Measurements from ENCODE around the gene PPP3R1. TPM values are rescaled to one million over a fixed set of nuclear protein-coding genes. Genes with fewer than 3 reads are reported as not detected.
A peak's percentile ranks its signal among the peaks of the same experiment; 100 is the strongest.

The PPP3R1 gene
- total RNA-seq, 1 experiment from 2014 or later = 55.9 TPM

DNA sequence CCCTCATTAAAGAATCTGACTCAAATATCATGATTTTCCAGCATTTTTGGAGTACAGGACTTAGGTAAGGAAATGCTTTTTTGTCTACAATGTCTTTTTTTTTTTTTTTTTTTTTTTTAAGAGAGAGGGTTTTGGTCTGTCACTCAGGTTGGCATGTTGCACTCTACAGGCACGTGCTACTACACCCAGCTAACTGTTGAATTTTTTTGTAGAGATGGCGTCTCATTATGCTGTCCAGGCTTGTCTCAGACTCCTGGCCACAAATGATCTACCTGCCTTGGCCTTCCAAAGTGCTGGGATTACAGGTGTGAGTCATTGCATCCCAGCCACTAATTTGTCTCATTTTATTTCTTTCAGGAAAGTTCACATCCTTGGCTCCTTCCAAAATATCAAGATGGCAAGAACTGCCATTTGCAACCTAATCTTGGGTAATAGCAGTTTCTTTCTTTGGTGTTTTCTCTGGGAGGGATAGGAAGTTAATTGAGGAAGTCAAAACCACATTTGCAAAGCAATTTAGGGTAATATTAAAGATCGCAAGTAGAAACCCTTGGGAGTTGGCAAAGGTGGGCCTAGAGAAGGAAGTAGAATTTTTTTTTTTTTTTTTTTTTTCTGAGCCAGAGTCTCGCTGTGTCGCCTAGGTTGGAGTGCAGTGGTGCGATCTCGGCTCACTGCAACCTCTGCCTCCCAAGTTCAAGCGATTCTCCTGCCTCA is 79.2 kb downstream of the PPP3R1 start:
- Histone ChIP-seq H3K9me2 (replicated peaks; ENCODE audit: insufficient read depth, low read length) (no peaks in the 10 kb centered on the region), H3K4me2 (ENCODE audit: low read depth, low read length, poor library complexity, severe bottlenecking) (peak overlapping the region; percentile 40), H3K9ac (ENCODE audit: low read length) (no peak overlapping the region), H2AFZ (ENCODE audit: low read length) (no peak overlapping the region), H3K27ac (ENCODE audit: low read length) (peak overlapping the region; percentile 83), H3K4me3 (ENCODE audit: low read length) (no peak overlapping the region), H3K27me3 (ENCODE audit: low read length) (no peaks in the 10 kb centered on the region), H3K9me3 (ENCODE audit: low read length) (no peaks in the 10 kb centered on the region), H4K20me1 (ENCODE audit: insufficient read depth, low read depth, low read length) (peaks cover 5% of the 10 kb centered on the region; the same call in 1 of the 2 replicates), H3K79me2 (ENCODE audit: low read length) (peaks cover 63% of the 10 kb centered on the region), H3K36me3 (ENCODE audit: insufficient read depth, low read length) (peaks cover 67% of the 10 kb centered on the region), H3K4me1 (ENCODE audit: low read length) (peaks cover 31% of the 10 kb centered on the region)
- DNase-seq = peak; percentile 85

DNA sequence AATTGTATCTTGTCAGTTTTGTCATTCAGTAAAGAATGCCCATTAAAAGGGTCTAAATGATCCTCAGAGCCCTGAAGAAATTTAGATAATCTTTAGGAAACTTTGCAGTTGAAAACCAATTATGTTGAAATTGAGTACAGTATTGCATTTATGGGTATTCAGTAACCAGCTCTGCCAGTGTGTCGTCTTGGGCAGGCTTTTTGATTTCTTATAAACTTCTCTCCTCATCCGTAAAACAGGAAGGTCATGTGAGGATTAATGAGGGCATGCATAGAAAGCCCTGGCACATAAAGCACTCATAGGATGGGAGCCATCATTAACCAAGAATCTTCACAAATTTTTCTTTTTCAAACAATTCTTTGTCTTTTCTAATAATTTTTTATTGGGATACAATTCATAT is 79.8 kb downstream of the PPP3R1 start:
- Histone ChIP-seq H3K4me3 (ENCODE audit: low read length) (no peak overlapping the region), H2AFZ (ENCODE audit: low read length) (no peak overlapping the region), H3K9me2 (replicated peaks; ENCODE audit: insufficient read depth, low read length) (no peaks in the 10 kb centered on the region), H4K20me1 (ENCODE audit: insufficient read depth, low read depth, low read length) (peaks cover 5% of the 10 kb centered on the region; the same call in 1 of the 2 replicates), H3K79me2 (ENCODE audit: low read length) (peaks cover 63% of the 10 kb centered on the region), H3K9me3 (ENCODE audit: low read length) (no peaks in the 10 kb centered on the region), H3K27ac (ENCODE audit: low read length) (peak overlapping the region; percentile 83), H3K4me2 (ENCODE audit: low read depth, low read length, poor library complexity, severe bottlenecking) (no peak overlapping the region), H3K9ac (ENCODE audit: low read length) (no peak overlapping the region), H3K4me1 (ENCODE audit: low read length) (peaks cover 31% of the 10 kb centered on the region), H3K27me3 (ENCODE audit: low read length) (no peaks in the 10 kb centered on the region), H3K36me3 (ENCODE audit: insufficient read depth, low read length) (peaks cover 66% of the 10 kb centered on the region)
- DNase-seq = no peak

DNA sequence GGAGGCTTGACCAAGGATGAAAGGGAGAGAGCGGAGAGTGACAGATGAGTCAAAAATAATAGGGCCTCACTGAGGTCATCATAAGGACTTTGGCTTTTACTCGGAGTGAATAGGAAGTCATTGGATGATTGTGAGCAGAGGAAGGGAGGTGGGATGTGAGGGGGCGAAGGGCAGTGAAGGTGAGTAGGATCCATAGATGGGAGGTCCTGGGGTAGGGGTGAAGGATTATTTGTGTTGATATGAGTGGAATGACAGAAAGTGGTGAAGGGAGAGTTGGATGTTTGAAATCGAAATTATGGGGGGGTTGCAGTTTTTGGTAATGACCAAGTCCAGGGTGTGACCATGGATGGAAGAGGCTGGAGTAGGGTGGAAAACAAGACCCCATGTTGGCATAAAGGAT is 80.6 kb downstream of the PPP3R1 start:
- Histone ChIP-seq H3K9ac (ENCODE audit: low read length) (no peak overlapping the region), H3K4me2 (ENCODE audit: low read depth, low read length, poor library complexity, severe bottlenecking) (no peak overlapping the region), H4K20me1 (ENCODE audit: insufficient read depth, low read depth, low read length) (peaks cover 11% of the 10 kb centered on the region; the same call in 1 of the 2 replicates), H2AFZ (ENCODE audit: low read length) (no peak overlapping the region), H3K79me2 (ENCODE audit: low read length) (peaks cover 59% of the 10 kb centered on the region), H3K9me3 (ENCODE audit: low read length) (no peaks in the 10 kb centered on the region), H3K27ac (ENCODE audit: low read length) (no peak overlapping the region), H3K4me3 (ENCODE audit: low read length) (no peak overlapping the region), H3K4me1 (ENCODE audit: low read length) (peaks cover 24% of the 10 kb centered on the region), H3K9me2 (replicated peaks; ENCODE audit: insufficient read depth, low read length) (no peaks in the 10 kb centered on the region), H3K36me3 (ENCODE audit: insufficient read depth, low read length) (peaks cover 63% of the 10 kb centered on the region), H3K27me3 (ENCODE audit: low read length) (no peaks in the 10 kb centered on the region)
- no peak for DNase-seq

DNA sequence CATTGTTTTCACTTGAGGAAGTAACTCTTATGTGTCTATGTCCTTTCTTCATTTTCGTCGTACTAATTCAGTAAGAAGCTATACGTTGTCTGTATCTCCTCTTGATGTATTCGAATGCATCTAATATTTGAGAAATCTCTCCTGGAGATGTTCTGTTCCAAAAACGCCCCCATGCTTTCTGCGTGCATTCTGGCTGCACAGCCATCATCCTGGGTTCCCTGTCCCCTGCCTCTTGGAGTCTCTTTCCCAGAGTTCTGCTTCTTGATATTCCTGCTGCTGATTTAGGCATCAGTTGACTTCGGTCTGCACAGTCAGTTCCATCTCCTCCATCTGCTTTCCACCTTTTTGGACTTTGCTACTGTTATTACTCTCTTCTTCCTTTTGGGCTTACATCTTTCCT is 81.2 kb downstream of the PPP3R1 start:
- Histone ChIP-seq H3K9me2 (replicated peaks; ENCODE audit: insufficient read depth, low read length) (no peaks in the 10 kb centered on the region), H3K4me2 (ENCODE audit: low read depth, low read length, poor library complexity, severe bottlenecking) (no peak overlapping the region), H3K36me3 (ENCODE audit: insufficient read depth, low read length) (peaks cover 63% of the 10 kb centered on the region), H3K27ac (ENCODE audit: low read length) (no peak overlapping the region), H4K20me1 (ENCODE audit: insufficient read depth, low read depth, low read length) (peaks cover 12% of the 10 kb centered on the region; the same call in 1 of the 2 replicates), H3K9ac (ENCODE audit: low read length) (no peak overlapping the region), H3K4me3 (ENCODE audit: low read length) (no peak overlapping the region), H2AFZ (ENCODE audit: low read length) (no peak overlapping the region), H3K27me3 (ENCODE audit: low read length) (no peaks in the 10 kb centered on the region), H3K9me3 (ENCODE audit: low read length) (no peaks in the 10 kb centered on the region), H3K4me1 (ENCODE audit: low read length) (peaks cover 20% of the 10 kb centered on the region), H3K79me2 (ENCODE audit: low read length) (peaks cover 57% of the 10 kb centered on the region)
- DNase-seq = no peak

DNA sequence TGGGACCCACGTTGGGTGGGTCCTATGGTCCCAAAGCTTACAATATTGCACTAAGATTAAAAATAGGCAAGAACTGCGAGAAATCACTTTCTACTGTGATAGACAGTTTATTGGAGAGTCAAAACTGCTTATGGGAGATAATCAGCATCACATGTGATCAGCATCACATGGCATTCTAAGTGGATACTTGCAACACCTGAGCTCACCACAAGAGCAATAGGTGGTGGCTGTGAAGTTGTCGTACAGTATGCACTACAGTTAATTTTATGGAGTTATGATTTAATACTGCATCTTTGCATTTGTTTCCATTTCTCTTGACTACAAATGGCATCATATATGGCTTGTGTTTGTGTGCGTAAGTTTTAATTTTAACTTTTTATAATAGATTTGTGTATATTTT is 83.0 kb downstream of the PPP3R1 start:
- H3K4me1 ChIP-seq (ENCODE audit: low read length) = peaks cover 15% of the 10 kb centered on the region
- H4K20me1 ChIP-seq (ENCODE audit: insufficient read depth, low read depth, low read length) = peaks cover 15% of the 10 kb centered on the region; the same call in 1 of the 2 replicates
- H3K27ac ChIP-seq (ENCODE audit: low read length) = no peak overlapping the region
- H2AFZ ChIP-seq (ENCODE audit: low read length) = no peak overlapping the region
- H3K27me3 ChIP-seq (ENCODE audit: low read length) = no peaks in the 10 kb centered on the region
- H3K9ac ChIP-seq (ENCODE audit: low read length) = no peak overlapping the region
- peak; percentile 63 for DNase-seq
- peaks cover 48% of the 10 kb centered on the region for H3K79me2 ChIP-seq (ENCODE audit: low read length)
- no peak overlapping the region for H3K4me2 ChIP-seq (ENCODE audit: low read depth, low read length, poor library complexity, severe bottlenecking)
- no peaks in the 10 kb centered on the region for H3K9me2 ChIP-seq (replicated peaks; ENCODE audit: insufficient read depth, low read length)
- H3K36me3 ChIP-seq (ENCODE audit: insufficient read depth, low read length) = peaks cover 59% of the 10 kb centered on the region
- no peaks in the 10 kb centered on the region for H3K9me3 ChIP-seq (ENCODE audit: low read length)
- H3K4me3 ChIP-seq (ENCODE audit: low read length) = no peak overlapping the region

DNA sequence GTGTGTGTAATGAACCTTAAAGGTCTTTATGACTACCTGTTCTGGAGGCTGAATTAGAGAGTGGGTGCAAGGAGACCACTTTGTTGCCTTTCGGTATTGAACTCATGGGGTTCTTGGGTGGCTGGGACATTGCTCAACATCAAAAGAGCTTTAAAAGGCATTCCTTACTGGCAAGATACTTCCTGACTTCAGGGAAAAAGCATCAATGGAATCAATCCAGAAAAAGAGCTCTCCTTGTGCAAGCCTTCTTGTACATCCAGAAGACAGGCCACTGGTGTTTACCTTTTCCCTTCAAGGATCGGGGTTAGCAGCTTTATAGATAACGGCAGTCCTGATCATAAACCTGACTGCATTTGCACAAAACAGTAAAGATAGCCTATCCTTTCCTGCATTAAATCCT is 85.1 kb downstream of the PPP3R1 start:
- Histone ChIP-seq H4K20me1 (ENCODE audit: insufficient read depth, low read depth, low read length) (peaks cover 14% of the 10 kb centered on the region; the same call in 1 of the 2 replicates), H3K9ac (ENCODE audit: low read length) (no peak overlapping the region), H3K9me3 (ENCODE audit: low read length) (no peaks in the 10 kb centered on the region), H2AFZ (ENCODE audit: low read length) (no peak overlapping the region), H3K79me2 (ENCODE audit: low read length) (peaks cover 61% of the 10 kb centered on the region), H3K27me3 (ENCODE audit: low read length) (no peaks in the 10 kb centered on the region), H3K9me2 (replicated peaks; ENCODE audit: insufficient read depth, low read length) (no peaks in the 10 kb centered on the region), H3K4me3 (ENCODE audit: low read length) (no peak overlapping the region), H3K36me3 (ENCODE audit: insufficient read depth, low read length) (peaks cover 67% of the 10 kb centered on the region), H3K4me1 (ENCODE audit: low read length) (no peaks in the 10 kb centered on the region), H3K27ac (ENCODE audit: low read length) (no peak overlapping the region), H3K4me2 (ENCODE audit: low read depth, low read length, poor library complexity, severe bottlenecking) (no peak overlapping the region)
- DNase-seq = no peak

DNA sequence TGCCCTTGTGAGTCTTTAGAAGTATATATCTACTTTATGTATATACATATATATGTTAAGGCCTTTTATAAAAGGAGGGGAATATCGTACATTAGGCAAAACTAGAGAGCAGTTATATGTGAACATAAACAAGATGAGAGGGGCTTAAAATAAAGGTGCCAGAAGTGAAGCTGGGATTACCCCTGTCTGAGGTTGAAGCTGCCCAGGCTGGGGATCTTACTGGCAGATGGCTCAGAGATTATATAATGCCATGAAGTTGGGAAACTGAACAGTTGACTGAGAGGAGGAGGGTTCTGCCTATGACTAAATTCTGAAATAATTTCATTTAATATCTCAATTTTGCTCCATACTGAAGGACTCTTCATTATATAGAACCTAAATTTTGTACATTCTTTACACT is 88.7 kb downstream of the PPP3R1 start:
- Histone ChIP-seq H3K4me2 (ENCODE audit: low read depth, low read length, poor library complexity, severe bottlenecking) (no peak overlapping the region), H3K9me2 (replicated peaks; ENCODE audit: insufficient read depth, low read length) (no peaks in the 10 kb centered on the region), H3K27ac (ENCODE audit: low read length) (no peak overlapping the region), H3K4me1 (ENCODE audit: low read length) (peaks cover 14% of the 10 kb centered on the region), H4K20me1 (ENCODE audit: insufficient read depth, low read depth, low read length) (0 out of 2 replicates have a peak, but pooled peaks cover 10% of the 10 kb centered on the region), H3K36me3 (ENCODE audit: insufficient read depth, low read length) (peaks cover 68% of the 10 kb centered on the region), H3K27me3 (ENCODE audit: low read length) (no peaks in the 10 kb centered on the region), H2AFZ (ENCODE audit: low read length) (no peak overlapping the region), H3K4me3 (ENCODE audit: low read length) (no peak overlapping the region), H3K9me3 (ENCODE audit: low read length) (no peaks in the 10 kb centered on the region), H3K79me2 (ENCODE audit: low read length) (peaks cover 69% of the 10 kb centered on the region), H3K9ac (ENCODE audit: low read length) (no peak overlapping the region)
- DNase-seq = no peak

DNA sequence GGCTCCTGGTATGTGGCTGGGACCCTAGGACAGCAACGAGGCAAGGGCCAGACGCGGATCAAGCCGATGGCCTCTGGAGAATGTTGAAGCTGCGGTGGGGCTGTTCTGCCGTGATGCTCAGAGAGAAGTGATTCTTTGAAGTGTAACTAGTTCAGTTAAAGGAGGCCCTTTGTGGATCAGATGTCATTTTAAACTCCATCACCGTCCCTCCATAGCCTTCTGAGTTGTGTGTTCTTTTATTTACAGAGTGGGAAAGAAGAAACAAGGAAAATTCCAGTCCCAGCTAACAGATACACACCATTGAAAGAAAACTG is 94.2 kb downstream of the PPP3R1 start:
- H3K9ac ChIP-seq (ENCODE audit: low read length) = peak overlapping the region; percentile 89
- H3K9me2 ChIP-seq (replicated peaks; ENCODE audit: insufficient read depth, low read length) = no peaks in the 10 kb centered on the region
- peak overlapping the region; percentile 18; the same call in 1 of the 2 replicates for H2AFZ ChIP-seq (ENCODE audit: low read length)
- peaks cover 26% of the 10 kb centered on the region for H3K4me1 ChIP-seq (ENCODE audit: low read length)
- no peaks in the 10 kb centered on the region; the same call in 1 of the 2 replicates for H4K20me1 ChIP-seq (ENCODE audit: insufficient read depth, low read depth, low read length)
- peaks cover 85% of the 10 kb centered on the region for H3K79me2 ChIP-seq (ENCODE audit: low read length)
- no peaks in the 10 kb centered on the region for H3K27me3 ChIP-seq (ENCODE audit: low read length)
- H3K36me3 ChIP-seq (ENCODE audit: insufficient read depth, low read length) = peaks cover 33% of the 10 kb centered on the region
- H3K27ac ChIP-seq (ENCODE audit: low read length) = peak overlapping the region; percentile 82; the same call in 1 of the 2 replicates
- H3K9me3 ChIP-seq (ENCODE audit: low read length) = no peaks in the 10 kb centered on the region
- H3K4me2 ChIP-seq (ENCODE audit: low read depth, low read length, poor library complexity, severe bottlenecking) = peak overlapping the region; percentile 84
- no peak for DNase-seq
- peak overlapping the region; percentile 82 for H3K4me3 ChIP-seq (ENCODE audit: low read length)

All from Karpas-422 (cell line).